HG02840 (cell line): Measurements from ENCODE around the gene PCCB.
"Not testable (repeated sequence)": the region's sequence is repeated elsewhere in the genome, so short reads cannot be mapped to it uniquely, and the experiment has no call there.

ENCODE experiments used
- ATAC-seq: cut with Tn5 transposase; IDR thresholded peaks from one replicate; pipeline ENCODE4 v1.9.1; 2021; ENCODE audit warnings: mild to moderate bottlenecking, moderate library complexity, moderate number of reproducible peaks; ENCODE audit not compliant: unreplicated experiment, low FRiP score

Gene PCCB

GRCh38 chr3:136250059-136250902 is at the start of gene PCCB:
Gene PCCB (plus strand): TSS chr3:136250340. CDS start chr3:136250376, 36 bp downstream.
- ATAC-seq = peak; percentile 96

GRCh38 chr3:136207489-136208115 is 42.5 kb upstream of the PCCB start:
- no peak for ATAC-seq

GRCh38 chr3:136209921-136210320 is 40.2 kb upstream of the PCCB start:
- no peak for ATAC-seq

GRCh38 chr3:136211547-136211946 is 38.6 kb upstream of the PCCB start:
- no peak for ATAC-seq

GRCh38 chr3:136222746-136223145 is 27.4 kb upstream of the PCCB start:
- not testable (repeated sequence) for ATAC-seq

GRCh38 chr3:136232413-136232812 is 17.7 kb upstream of the PCCB start:
- no peak for ATAC-seq

- ATAC-seq = no peak
Observed at GRCh38 chr3:136235545-136235944, 14.6 kb upstream of the PCCB start.

GRCh38 chr3:136236109-136236508 is 14.0 kb upstream of the PCCB start:
- ATAC-seq = no peak

GRCh38 chr3:136237103-136237502 is 13.0 kb upstream of the PCCB start:
- no peak for ATAC-seq

- no peak for ATAC-seq
Observed at GRCh38 chr3:136237961-136238649, 12.0 kb upstream of the PCCB start.

GRCh38 chr3:136239094-136239493 is 11.0 kb upstream of the PCCB start:
- ATAC-seq = no peak

GRCh38 chr3:136245691-136246090 is 4.4 kb upstream of the PCCB start:
- no peak for ATAC-seq

- no peak for ATAC-seq
Observed at GRCh38 chr3:136247436-136247835, 2.7 kb upstream of the PCCB start.

- no peak for ATAC-seq
Observed at GRCh38 chr3:136247855-136248590, 2.1 kb upstream of the PCCB start.

- ATAC-seq = no peak
Observed at GRCh38 chr3:136249091-136249490, 1.0 kb upstream of the PCCB start.

- no peak for ATAC-seq
Observed at GRCh38 chr3:136249593-136249992, 547 bp upstream of the PCCB start.

GRCh38 chr3:136250903-136251460 is 842 bp downstream of the PCCB start:
- peak; percentile 19 for ATAC-seq

- no peak for ATAC-seq
Observed at GRCh38 chr3:136251511-136251910, 1.4 kb downstream of the PCCB start.

GRCh38 chr3:136255672-136256406 is 5.7 kb downstream of the PCCB start:
- ATAC-seq = no peak

GRCh38 chr3:136258199-136258598 is 8.1 kb downstream of the PCCB start:
- no peak for ATAC-seq
